IMR-90 (cell line): ENCODE measurements around the gene GINS1. TPM values are rescaled to one million over a fixed set of nuclear protein-coding genes. Genes with fewer than 3 reads are reported as not detected.

Source experiments
- ATAC-seq: fragments of 200-7000 bp; cut with Tn5 transposase; 2 replicates; pipeline ENCODE4 v1.9.1; 2020; ENCODE audit warnings: low read depth, mild to moderate bottlenecking, moderate library complexity
- BruUV-seq: library from RNA; stranded (reverse); fragments of 400-500 nt; replicated peaks from 2 replicates; lab custom pipeline; 2021; lab: Mats Ljungman, UMichigan
- CTCF ChIA-PET: fragments of 300-600 bp; formaldehyde crosslinking; extraction: SDS; loops from one replicate; lab custom pipeline; 2021; ENCODE audit warnings: antibody characterized with exemption; lab: Yijun Ruan, JAX
- POLR2A ChIA-PET: fragments of 300-600 bp; sonication (Branson Sonifier 250); formaldehyde crosslinking; loops from one replicate; lab custom pipeline; 2022; ENCODE audit warnings: antibody characterized with exemption; ENCODE audit not compliant: unreplicated experiment; lab: Charles Lee
- DNase-seq: peaks from one replicate; pipeline ENCODE4 v3.0.0; 2013
- H2AFZ ChIP-seq: replicated peaks from 2 replicates; pipeline ENCODE3; 2013; ENCODE audit warnings: low read length, mild to moderate bottlenecking; ENCODE audit not compliant: poor library complexity
- H2AK5ac ChIP-seq: 2 replicates; pipeline ENCODE4 v1.6.1; 2013; ENCODE audit warnings: low read depth, low read length, inconsistent platforms
- H2AK9ac ChIP-seq: replicated peaks from 2 replicates; pipeline ENCODE3; 2013; ENCODE audit warnings: mild to moderate bottlenecking, low read depth, low read length, moderate library complexity; ENCODE audit not compliant: poor library complexity
- H2BK120ac ChIP-seq: 2 replicates; pipeline ENCODE4 v1.6.1; 2013; ENCODE audit warnings: low read depth, low read length, inconsistent platforms
- H2BK15ac ChIP-seq: 3 replicates; pipeline ENCODE4 v1.6.1; 2013; ENCODE audit warnings: low read depth, low read length, inconsistent platforms
- H2BK20ac ChIP-seq: 2 replicates; pipeline ENCODE4 v1.6.1; 2013; ENCODE audit warnings: low read depth, mild to moderate bottlenecking, inconsistent platforms, low read length, moderate library complexity
- H2BK5ac ChIP-seq: 2 replicates; pipeline ENCODE4 v1.6.1; 2013; ENCODE audit warnings: mild to moderate bottlenecking, low read depth, low read length, inconsistent platforms; ENCODE audit not compliant: poor library complexity, severe bottlenecking
- H3K14ac ChIP-seq: replicated peaks from 2 replicates; pipeline ENCODE4 v1.6.1; 2013; ENCODE audit warnings: low read depth, low read length, inconsistent platforms
- H3K18ac ChIP-seq: 2 replicates; pipeline ENCODE4 v1.6.1; 2013; ENCODE audit warnings: low read depth, low read length, control low read depth
- H3K23ac ChIP-seq: 2 replicates; pipeline ENCODE4 v1.6.1; 2013; ENCODE audit warnings: low read depth, low read length, inconsistent platforms
- H3K27ac ChIP-seq: 2 replicates; pipeline ENCODE4 v1.5.1; 2013; ENCODE audit warnings: mild to moderate bottlenecking, control low read depth, low read length; ENCODE audit not compliant: insufficient read depth
- H3K27me3 ChIP-seq: 2 replicates; pipeline ENCODE4 v1.6.1; 2013; ENCODE audit warnings: low read length; ENCODE audit not compliant: control insufficient read depth, insufficient read depth
- H3K36me3 ChIP-seq: 2 replicates; pipeline ENCODE4 v1.6.1; 2013; ENCODE audit warnings: low read length, mixed read lengths; ENCODE audit not compliant: control insufficient read depth, insufficient read depth
- H3K4ac ChIP-seq: 2 replicates; pipeline ENCODE4 v1.6.1; 2013; ENCODE audit warnings: low read depth, low read length, inconsistent platforms
- H3K4me1 ChIP-seq: 2 replicates; pipeline ENCODE4 v1.6.1; 2013; ENCODE audit warnings: low read length, mixed read lengths; ENCODE audit not compliant: control insufficient read depth, insufficient read depth
- H3K4me2 ChIP-seq: 2 replicates; pipeline ENCODE4 v1.6.1; 2013; ENCODE audit warnings: low read depth, mild to moderate bottlenecking, control low read depth, low read length, moderate library complexity
- H3K4me3 ChIP-seq: 2 replicates; pipeline ENCODE4 v1.5.1; 2013; ENCODE audit warnings: low read depth, mild to moderate bottlenecking, control low read depth, low read length, moderate library complexity; ENCODE audit not compliant: insufficient read depth
- H3K56ac ChIP-seq: 2 replicates; pipeline ENCODE4 v1.6.1; 2013; ENCODE audit warnings: low read length, inconsistent platforms; ENCODE audit not compliant: insufficient read depth; ENCODE audit errors: extremely low read depth
- H3K79me1 ChIP-seq, 2 experiments: 2 replicates each; pipeline ENCODE4 v1.6.1; 2013; ENCODE audit warnings: low read length in 2 of 2, inconsistent platforms in 1 of 2, low read depth in 1 of 2
- H3K9ac ChIP-seq: 2 replicates; pipeline ENCODE4 v1.6.1; 2013; ENCODE audit warnings: low read depth, low read length, control low read depth
- H3K9me1 ChIP-seq: 2 replicates; pipeline ENCODE4 v1.6.1; 2013; ENCODE audit warnings: low read length, inconsistent platforms; ENCODE audit not compliant: insufficient read depth
- H3K9me3 ChIP-seq: 2 replicates; pipeline ENCODE4 v1.6.1; 2013; ENCODE audit warnings: low read length; ENCODE audit not compliant: control insufficient read depth, insufficient read depth
- H4K20me1 ChIP-seq: 2 replicates; pipeline ENCODE4 v1.6.1; 2013; ENCODE audit warnings: low read length, inconsistent platforms; ENCODE audit not compliant: insufficient read depth
- H4K5ac ChIP-seq: 2 replicates; pipeline ENCODE4 v1.6.1; 2013; ENCODE audit warnings: mild to moderate bottlenecking, low read depth, low read length, control low read depth
- H4K8ac ChIP-seq, 2 experiments: 2 replicates each; pipeline ENCODE4 v1.6.1; 2013; ENCODE audit warnings: low read depth in 2 of 2, low read length in 2 of 2, control low read depth in 1 of 2, inconsistent platforms in 1 of 2
- H4K91ac ChIP-seq: 2 replicates; pipeline ENCODE4 v1.6.1; 2013; ENCODE audit warnings: low read depth, low read length, inconsistent platforms; ENCODE audit not compliant: insufficient read depth
- BHLHE40 ChIP-seq: fragments of 150-350 bp; IDR thresholded peaks from 2 replicates; pipeline ENCODE4 v1.6.1; 2016; ENCODE audit warnings: mild to moderate bottlenecking, low read depth, low read length
- CHD1 ChIP-seq: IDR thresholded peaks from 2 replicates; pipeline ENCODE4 v1.6.1; 2012; ENCODE audit warnings: low read depth, low read length, improper control_type of control experiment
- ELK1 ChIP-seq: fragments of 150-350 bp; IDR thresholded peaks from 2 replicates; pipeline ENCODE4 v1.6.1; 2016; ENCODE audit warnings: low read depth, mild to moderate bottlenecking, low read length, moderate library complexity, borderline replicate concordance
- FOS ChIP-seq: fragments of 150-350 bp; IDR thresholded peaks from 2 replicates; pipeline ENCODE4 v1.6.1; 2016; ENCODE audit warnings: low read depth, low read length
- WGBS, 2 experiments: methylation state at CpG; one replicate each; pipeline versions ENCODE4 v1.1.5 to v1.1.7; 2013; ENCODE audit warnings: missing lambda C conversion rate in 2 of 2; ENCODE audit not compliant: insufficient read length in 1 of 2; ENCODE audit errors: extremely low coverage in 2 of 2; 5-methylcytosine and 5-hydroxymethylcytosine counted together
- dilution Hi-C: fragments of 300-500 bp; cut with HindIII; formaldehyde crosslinking; loops from one replicate; pipeline ENCODE4 v1.14.3; 2018; ENCODE audit warnings: low sequenced_read_pairs; ENCODE audit not compliant: unreplicated experiment
- in situ Hi-C: fragments of 300-500 bp; cut with MboI; formaldehyde crosslinking; loops from 3 replicates; pipeline ENCODE4 v1.14.3; 2019; ENCODE audit warnings: low sequenced_read_pairs, inconsistent platforms, mixed read lengths
- intact Hi-C: fragments of 100-400 bp; cut with micrococcal nuclease; formaldehyde crosslinking; loops from 2 replicates; pipeline ENCODE4 v1.10.0; 2022
- polyA plus RNA-seq, 3 experiments: library from polyadenylated mRNA; depleted of rRNA; stranded (reverse); fragments of >200 nt; gene quantifications; 2 replicates each; pipeline ENCODE4 v1.2.3, GENCODE V29; 2012; ENCODE audit warnings: low replicate concordance in 1 of 3
- total RNA-seq: library from RNA; depleted of rRNA; stranded (reverse); fragments of >200 nt; gene quantifications from 2 replicates; pipeline ENCODE4 v1.2.3, GENCODE V29; 2012
- TF ChIP-seq, protein P1 (sequence below): conservative IDR thresholded peaks from 2 replicates; pipeline ENCODE4 v1.5.1; 2012; ENCODE audit warnings: mild to moderate bottlenecking, low read depth, low read length, improper control_type of control experiment

Gene GINS1
- total and polyA plus RNA-seq, 2 of the 4 experiments (the other 2 are of a cell fraction) = 4.9 to 6.6 TPM

GRCh38 chr20:25360631-25361286 lies 46.7 kb upstream of the GINS1 start (continued):
- no peak for TF ChIP-seq FOS

- Histone ChIP-seq H3K9me3 (no peaks in the 10 kb centered on the region), H2AK5ac (no peak overlapping the region), H2AFZ (no peak overlapping the region), H3K9me1 (peaks cover 11% of the 10 kb centered on the region), H3K9ac (no peak overlapping the region), H3K4me1 (peaks cover 15% of the 10 kb centered on the region), H4K5ac (no peak overlapping the region; the same call in 1 of the 2 replicates), H3K27me3 (no peaks in the 10 kb centered on the region), H4K91ac (no peak overlapping the region; the same call in 1 of the 2 replicates), H3K4me2 (peak overlapping the region; percentile 89), H3K23ac (no peak overlapping the region), H2BK15ac (no peak overlapping the region), H2BK120ac (peak overlapping the region; percentile 84), H3K27ac (peak overlapping the region; percentile 98), H3K4me3 (no peak overlapping the region), H4K20me1 (peaks cover 11% of the 10 kb centered on the region), H2AK9ac (no peak overlapping the region), H4K8ac (peak overlapping the region; percentile 58 to 90; a peak in 3 of 4 replicates), H3K18ac (no peak overlapping the region), H3K4ac (peak overlapping the region; percentile 87), H3K79me1 (peaks cover 18 to 65% of the 10 kb centered on the region in 2 experiments; a peak in 3 of 4 replicates), H2BK20ac (no peak overlapping the region), H3K14ac (peak overlapping the region; percentile 81; the same call in 1 of the 2 replicates), H2BK5ac (peak overlapping the region; percentile 89), H3K36me3 (no peaks in the 10 kb centered on the region), H3K56ac (no peak overlapping the region)
- intact Hi-C loops = loop anchor here (1.0 to 2.0 kb wide), 2 partner anchors 11 to 16 kb away; no protein-coding TSS in a partner anchor
- dilution Hi-C loops = no loop called here
- TF ChIP-seq BHLHE40 (no peak), ELK1 (no peak), FOS (no peak), CHD1 (no peak)
- TF ChIP-seq, protein P1, sequence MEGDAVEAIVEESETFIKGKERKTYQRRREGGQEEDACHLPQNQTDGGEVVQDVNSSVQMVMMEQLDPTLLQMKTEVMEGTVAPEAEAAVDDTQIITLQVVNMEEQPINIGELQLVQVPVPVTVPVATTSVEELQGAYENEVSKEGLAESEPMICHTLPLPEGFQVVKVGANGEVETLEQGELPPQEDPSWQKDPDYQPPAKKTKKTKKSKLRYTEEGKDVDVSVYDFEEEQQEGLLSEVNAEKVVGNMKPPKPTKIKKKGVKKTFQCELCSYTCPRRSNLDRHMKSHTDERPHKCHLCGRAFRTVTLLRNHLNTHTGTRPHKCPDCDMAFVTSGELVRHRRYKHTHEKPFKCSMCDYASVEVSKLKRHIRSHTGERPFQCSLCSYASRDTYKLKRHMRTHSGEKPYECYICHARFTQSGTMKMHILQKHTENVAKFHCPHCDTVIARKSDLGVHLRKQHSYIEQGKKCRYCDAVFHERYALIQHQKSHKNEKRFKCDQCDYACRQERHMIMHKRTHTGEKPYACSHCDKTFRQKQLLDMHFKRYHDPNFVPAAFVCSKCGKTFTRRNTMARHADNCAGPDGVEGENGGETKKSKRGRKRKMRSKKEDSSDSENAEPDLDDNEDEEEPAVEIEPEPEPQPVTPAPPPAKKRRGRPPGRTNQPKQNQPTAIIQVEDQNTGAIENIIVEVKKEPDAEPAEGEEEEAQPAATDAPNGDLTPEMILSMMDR = no peak
- in situ Hi-C loops = no loop called here
- ATAC-seq (peak; percentile 63), DNase-seq (peak; percentile 64)
- WGBS, 2 experiments = 100% methylated on average over 2 of the region's 6 CpGs; no CpG with 5 or more reads in 1 of the 2 experiments
- CTCF ChIA-PET = interaction anchor here (0.9 to 1.3 kb wide), 2 partner anchors 16 to 38 kb away, joined by 3 read pairs; no protein-coding TSS in a partner anchor
- no TSS peak for BruUV-seq
- POLR2A ChIA-PET = no interaction called here
Observed at GRCh38 chr20:25361287-25361683, 46.2 kb upstream of the GINS1 start.
